ENCODE measurements around the gene GHR.
"Not testable (repeated sequence)": the region's sequence is repeated elsewhere in the genome, so short reads cannot be mapped to it uniquely, and the experiment has no call there.

The GHR gene

GRCh38 chr5:42691413-42691937 lies 268.2 kb downstream of the GHR start:
- no peak for DNase-seq (ENCODE audit: low read depth in 2 of 3, low spot score in 2 of 3)

DNA sequence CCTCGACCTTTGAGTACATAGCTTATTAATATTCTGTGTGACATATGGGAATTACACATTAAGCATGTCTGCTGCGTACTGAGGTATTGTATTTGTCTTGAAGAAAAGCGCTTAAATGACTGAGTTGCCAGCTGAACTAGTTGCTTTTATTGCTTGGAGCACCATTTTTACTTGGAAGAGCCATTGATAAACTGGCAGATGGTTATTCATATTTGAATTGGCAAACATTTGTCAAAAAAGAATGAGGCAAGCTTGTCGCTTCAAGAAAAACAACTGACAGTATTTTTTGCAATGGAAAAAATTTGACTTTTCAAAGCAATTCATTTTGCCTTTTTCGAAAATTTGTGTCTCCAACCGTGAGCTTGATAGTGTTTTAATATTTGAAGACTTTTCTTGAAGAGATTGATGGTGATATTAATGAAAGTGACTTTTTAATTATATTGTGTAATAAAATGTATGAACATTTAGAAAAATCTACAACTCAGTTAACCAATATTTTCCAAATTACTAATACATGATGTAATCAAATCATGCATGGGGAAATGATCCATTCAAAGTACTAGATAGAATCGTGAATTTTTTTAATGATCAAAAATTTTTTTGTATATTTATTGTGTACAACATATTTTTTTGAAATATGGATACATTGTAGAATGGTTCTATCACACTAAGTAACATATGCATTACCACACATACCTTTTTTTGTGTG lies 278.3 kb downstream of the GHR start:
- DNase-seq (ENCODE audit: low read depth in 2 of 3, low spot score in 2 of 3), result no peak

DNA sequence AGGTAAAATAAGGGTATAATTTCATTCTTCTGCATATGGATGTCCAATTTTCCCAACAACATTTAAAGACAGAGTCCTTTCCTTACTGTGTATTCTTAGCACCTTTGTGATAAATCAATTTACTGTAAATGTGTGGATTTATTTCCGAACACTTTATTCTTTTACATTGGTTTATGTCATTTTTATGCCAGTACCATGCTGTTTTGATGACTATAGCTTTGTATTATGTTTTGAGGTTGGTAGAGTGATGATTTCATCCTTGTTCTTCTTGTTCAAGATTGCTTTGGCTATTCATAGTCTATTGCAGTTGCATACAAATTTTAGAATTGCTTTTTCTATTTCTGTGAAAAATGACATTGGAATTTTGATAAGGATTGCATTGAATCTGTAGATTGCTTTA lies 280.0 kb downstream of the GHR start:
- no peak for DNase-seq (ENCODE audit: low read depth in 2 of 3, low spot score in 2 of 3)

DNA sequence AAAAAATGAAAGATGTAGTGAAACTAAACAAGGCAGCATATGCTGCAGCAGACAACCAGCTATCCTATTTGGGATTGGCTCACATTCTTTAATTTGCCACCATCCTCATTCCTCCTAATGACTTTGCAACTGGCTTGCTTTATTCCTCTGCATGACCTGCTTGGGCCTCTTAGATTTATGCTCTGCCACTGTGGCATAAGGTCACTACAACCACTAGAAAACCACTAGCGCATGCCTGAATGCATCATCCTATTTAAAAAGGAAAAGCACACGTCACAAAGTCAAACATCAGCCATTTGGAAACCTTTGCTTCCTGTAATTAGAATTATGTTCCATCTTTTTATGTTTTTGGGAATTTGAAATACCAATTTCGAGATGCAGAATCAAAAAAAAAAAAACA lies 292.5 kb downstream of the GHR start:
- no peak for DNase-seq (ENCODE audit: low read depth in 2 of 3, low spot score in 2 of 3)

DNA sequence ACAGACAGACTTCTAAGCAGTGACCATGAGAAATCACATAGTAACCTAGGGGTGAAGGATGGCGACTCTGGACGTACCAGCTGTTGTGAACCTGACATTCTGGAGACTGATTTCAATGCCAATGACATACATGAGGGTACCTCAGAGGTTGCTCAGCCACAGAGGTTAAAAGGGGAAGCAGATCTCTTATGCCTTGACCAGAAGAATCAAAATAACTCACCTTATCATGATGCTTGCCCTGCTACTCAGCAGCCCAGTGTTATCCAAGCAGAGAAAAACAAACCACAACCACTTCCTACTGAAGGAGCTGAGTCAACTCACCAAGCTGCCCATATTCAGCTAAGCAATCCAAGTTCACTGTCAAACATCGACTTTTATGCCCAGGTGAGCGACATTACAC lies 295.4 kb downstream of the GHR start:
- DNase-seq (ENCODE audit: low read depth in 2 of 3, low spot score in 2 of 3), result no peak

GRCh38 chr5:42719034-42719433 lies 295.8 kb downstream of the GHR start:
- DNase-seq (ENCODE audit: low read depth in 2 of 3, low spot score in 2 of 3), result no peak

- no peak for DNase-seq (ENCODE audit: low read depth in 2 of 3, low spot score in 2 of 3)
Observed at GRCh38 chr5:42720251-42720650, 297.0 kb downstream of the GHR start.

DNA sequence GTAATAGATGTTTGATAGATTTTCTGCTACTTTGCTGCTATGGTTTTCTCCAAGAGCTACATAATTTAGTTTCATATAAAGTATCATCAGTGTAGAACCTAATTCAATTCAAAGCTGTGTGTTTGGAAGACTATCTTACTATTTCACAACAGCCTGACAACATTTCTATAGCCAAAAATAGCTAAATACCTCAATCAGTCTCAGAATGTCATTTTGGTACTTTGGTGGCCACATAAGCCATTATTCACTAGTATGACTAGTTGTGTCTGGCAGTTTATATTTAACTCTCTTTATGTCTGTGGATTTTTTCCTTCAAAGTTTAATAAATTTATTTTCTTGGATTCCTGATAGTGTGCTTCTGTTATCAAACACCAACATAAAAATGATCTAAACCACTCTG lies 298.2 kb downstream of the GHR start:
- DNase-seq (ENCODE audit: low read depth in 2 of 3, low spot score in 2 of 3), result no peak

- DNase-seq (ENCODE audit: low read depth in 2 of 3, low spot score in 2 of 3), result not testable (repeated sequence)
Observed at GRCh38 chr5:42734531-42735058, 311.4 kb downstream of the GHR start.

GRCh38 chr5:42740920-42741319 lies 317.7 kb downstream of the GHR start:
- DNase-seq (ENCODE audit: low read depth in 2 of 3, low spot score in 2 of 3), result no peak

DNA sequence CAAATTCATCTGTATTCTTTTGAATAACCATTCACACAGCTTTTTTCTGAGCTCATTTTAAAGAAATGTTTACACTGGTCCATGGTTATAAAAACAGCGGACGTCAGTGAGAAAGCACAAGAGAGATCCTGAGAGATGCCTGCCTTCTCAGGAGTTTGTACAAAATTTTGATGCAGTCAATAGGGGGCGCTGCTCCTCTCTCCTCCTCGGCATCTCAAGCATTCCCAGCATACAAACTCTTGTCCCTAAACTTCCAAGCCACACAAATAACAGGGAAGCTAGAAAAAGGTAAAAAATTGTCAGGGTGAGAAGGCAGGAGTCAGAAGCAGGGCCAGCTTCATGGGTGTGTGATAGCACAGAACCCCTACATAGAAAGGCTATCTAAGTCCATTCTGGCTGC lies 322.2 kb downstream of the GHR start:
- DNase-seq (ENCODE audit: low read depth in 2 of 3, low spot score in 2 of 3), result no peak

DNA sequence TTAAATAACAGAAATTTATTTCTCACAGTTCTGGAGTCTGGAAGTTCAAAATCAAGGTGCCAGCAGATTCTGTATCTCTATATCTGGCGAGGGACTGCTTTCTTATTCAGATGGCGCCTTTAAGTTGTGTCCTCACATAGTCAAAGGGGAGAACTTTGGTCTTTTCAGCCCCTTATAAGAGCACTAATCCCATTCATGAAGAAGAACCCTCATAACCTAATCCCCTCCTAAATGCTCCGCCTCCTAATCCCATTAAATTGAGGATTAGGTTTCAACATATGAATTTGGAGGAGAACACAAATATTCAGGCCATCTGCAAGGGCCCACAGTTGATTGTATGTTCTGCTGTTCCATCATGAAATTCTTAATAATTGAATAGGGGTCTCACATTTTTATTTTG lies 322.6 kb downstream of the GHR start:
- DNase-seq (ENCODE audit: low read depth in 2 of 3, low spot score in 2 of 3), result no peak

DNA sequence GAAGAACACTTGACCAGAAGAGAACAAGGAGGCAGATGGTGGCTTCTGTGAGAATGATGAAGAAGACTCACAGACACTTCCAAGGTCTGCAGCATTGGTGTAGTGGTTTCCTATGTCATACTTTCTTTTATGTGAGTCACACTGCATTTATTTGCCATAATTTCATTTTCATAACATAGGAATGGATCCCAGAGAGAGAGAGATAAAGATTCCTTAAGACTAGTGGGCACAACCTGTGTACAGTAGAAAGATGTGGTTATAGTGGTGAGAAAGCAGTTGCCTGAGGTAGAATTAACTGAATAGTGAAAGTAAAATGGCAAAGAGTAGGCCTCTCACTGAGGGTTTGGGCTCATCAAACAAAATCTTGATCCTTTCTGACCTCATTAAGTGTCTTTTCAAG lies 325.8 kb downstream of the GHR start:
- no peak for DNase-seq (ENCODE audit: low read depth in 2 of 3, low spot score in 2 of 3)

DNA sequence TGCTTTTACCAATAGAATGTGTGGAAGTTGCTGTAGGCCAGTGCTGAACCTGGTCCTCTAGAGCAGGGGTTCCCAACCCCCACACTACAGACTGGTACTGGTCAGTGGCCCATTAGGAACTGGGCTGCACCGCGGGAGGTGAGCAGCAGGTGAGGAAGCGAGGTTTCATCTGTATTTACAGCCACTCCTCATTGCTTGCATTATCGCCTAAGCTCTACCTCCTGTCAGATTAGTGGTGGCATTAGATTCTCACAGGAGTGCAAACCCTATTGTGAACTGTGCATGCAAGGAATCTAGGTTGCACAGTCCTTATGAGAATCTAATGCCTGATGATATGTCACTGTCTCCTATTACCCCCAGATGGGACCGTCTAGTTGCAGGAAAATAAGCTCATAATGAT lies 327.3 kb downstream of the GHR start:
- no peak for DNase-seq (ENCODE audit: low read depth in 2 of 3, low spot score in 2 of 3)

DNA sequence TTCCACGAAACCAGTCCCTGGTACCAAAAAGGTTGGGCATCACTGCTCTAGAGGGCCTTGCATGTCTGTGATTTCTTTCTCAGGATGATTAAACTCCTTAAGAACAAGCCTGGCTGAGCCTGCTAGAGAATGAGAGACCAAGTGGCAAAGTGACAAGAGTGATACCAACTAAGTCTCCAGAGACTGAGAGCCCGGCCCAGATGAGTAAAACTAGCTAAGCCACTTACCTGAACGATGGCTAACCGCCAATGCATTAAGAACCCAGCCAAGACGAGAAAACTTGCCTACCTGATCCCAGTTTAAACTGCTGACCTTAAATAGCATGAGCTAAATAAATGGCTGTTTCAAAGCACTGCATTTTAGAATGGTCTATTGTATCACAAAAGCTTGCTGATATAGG lies 327.8 kb downstream of the GHR start:
- no peak for DNase-seq (ENCODE audit: low read depth in 2 of 3, low spot score in 2 of 3)

GRCh38 chr5:42753099-42753498 lies 329.9 kb downstream of the GHR start:
- no peak for DNase-seq (ENCODE audit: low read depth in 2 of 3, low spot score in 2 of 3)

GRCh38 chr5:42756606-42757601 lies 333.7 kb downstream of the GHR start, which contains the start of gene CCDC152:
Gene CCDC152, plus strand, starts transcription at chr5:42756818. Its CDS starts 2,304 bp downstream, at chr5:42759122.
- peak; percentile 27 to 43 (median 40) for DNase-seq (ENCODE audit: low read depth in 2 of 3, low spot score in 2 of 3)

DNA sequence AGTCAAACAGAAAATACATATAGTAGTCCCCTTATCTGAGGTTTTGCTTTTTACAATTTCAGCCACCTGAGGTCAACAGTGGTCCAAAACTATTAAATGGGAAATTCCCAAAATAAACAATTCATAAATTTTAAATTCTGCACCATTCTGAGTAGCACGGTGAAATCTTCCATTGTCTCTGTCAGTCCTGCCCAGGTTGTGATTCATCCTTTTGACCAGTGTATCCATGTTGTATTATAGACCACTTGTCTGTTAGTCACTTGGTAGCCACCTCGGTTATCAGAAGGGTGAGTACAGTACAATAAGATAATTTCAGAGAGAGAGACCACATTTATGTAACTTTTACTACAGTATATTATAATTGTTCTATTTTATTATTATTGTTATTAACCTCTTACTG lies 336.2 kb downstream of the GHR start:
- DNase-seq (ENCODE audit: low read depth in 2 of 3, low spot score in 2 of 3), result no peak

DNA sequence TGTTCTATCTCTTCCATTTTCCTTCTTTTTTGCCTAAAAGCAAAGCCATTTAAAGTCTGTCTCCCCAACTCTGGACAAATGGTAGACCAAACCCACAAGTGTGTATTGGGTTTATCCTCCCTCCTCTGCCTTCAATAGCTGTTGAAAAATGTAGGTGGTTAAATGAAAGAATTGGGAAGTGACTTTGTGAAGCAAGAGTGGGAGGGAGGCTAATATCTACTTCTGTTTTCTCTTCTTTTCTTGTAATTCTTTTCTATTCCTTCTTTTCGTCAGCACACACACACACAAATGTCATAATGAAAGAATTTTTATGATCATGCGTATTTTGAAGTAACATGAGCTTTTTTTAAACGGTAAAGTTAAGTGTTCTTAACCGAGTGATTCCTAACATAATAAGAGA lies 337.2 kb downstream of the GHR start:
- no peak for DNase-seq (ENCODE audit: low read depth in 2 of 3, low spot score in 2 of 3)

GRCh38 chr5:42761791-42762190 lies 338.6 kb downstream of the GHR start:
- no peak for DNase-seq (ENCODE audit: low read depth in 2 of 3, low spot score in 2 of 3)

DNA sequence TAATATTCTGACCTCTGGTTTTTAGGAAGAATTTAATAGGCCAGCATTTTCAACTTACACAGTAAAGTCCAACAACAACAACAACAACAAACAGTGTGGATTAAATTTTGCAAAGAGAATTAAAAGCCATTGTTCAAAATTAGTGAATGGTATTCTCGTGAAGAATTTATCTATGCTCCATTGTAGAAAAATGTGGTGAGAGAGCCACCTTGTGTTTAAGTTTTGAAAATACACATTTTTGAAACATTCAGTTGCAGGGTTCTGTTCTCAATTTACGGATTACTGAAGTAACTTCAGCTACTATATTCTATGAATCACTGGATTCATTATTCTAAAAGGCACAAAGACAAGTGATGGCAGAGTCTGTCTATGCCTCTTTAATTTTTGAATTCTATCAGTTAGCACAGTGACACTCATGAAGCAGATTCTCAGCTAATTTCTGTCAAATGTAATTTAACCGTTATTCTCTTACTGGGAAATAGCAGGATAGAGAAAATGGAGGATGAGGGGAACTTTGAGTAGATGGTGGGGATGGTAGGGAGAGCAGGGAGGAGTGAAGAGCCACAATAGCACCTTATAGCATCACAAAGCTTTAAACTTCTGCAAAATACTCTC lies 344.4 kb downstream of the GHR start:
- DNase-seq (ENCODE audit: low read depth in 2 of 3, low spot score in 2 of 3), result no peak

Measured in activated CD8-positive, alpha-beta memory T cell treated with anti-CD3 and anti-CD28 coated beads for 48 hours (primary cell).